Tibial nerve (tissue), 4 donors: ENCODE data around the gene PPP4R3A.

Experiments used
- CTCF ChIP-seq, 5 experiments: fragments of 200-600 bp in 3 of 5; fragments of 450-650 bp in 2 of 5; sonication (generic) in 3 of 5; IDR thresholded peaks; one replicate each; pipeline ENCODE4 v1.5.1; 2016 to 2019; ENCODE audit warnings: antibody characterized with exemption in 5 of 5, mild to moderate bottlenecking in 3 of 5, moderate library complexity in 2 of 5
- EP300 ChIP-seq, 2 donors: sonication (generic); formaldehyde crosslinking; IDR thresholded peaks; one replicate each; pipeline ENCODE4 v1.6.1; 2017; ENCODE audit warnings: antibody characterized with exemption in 2 of 2, mild to moderate bottlenecking in 1 of 2
- POLR2A ChIP-seq, 2 donors: fragments of 450-650 bp; IDR thresholded peaks; one replicate each; pipeline ENCODE4 v1.6.1; 2017; ENCODE audit warnings: antibody characterized with exemption in 2 of 2, mild to moderate bottlenecking in 2 of 2, moderate library complexity in 2 of 2

DNA sequence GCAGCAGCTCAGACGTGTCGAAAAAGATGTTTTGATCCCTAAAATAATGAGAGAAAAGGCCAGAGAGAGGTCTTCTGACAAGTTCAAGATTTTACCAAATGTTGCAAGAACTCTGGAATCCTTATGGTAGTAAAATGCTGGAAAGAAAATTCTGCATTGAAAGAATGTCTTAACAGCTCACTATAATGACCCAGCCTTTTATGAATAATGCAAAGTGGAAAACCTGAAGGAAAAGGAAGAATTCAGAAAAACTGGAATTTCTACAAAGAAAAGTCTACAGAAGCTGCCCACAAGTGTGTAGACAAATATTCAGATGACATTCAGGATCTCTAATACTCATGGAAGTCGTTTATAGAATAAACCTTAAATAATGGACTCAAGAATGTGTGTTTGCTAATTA is 90.7 kb downstream of the PPP4R3A start:
- TF ChIP-seq CTCF (IDR thresholded peaks at IDR 0.05): no peak
- TF ChIP-seq POLR2A (IDR thresholded peaks at IDR 0.05): no peak
- no peak for TF ChIP-seq EP300 (IDR thresholded peaks at IDR 0.05)
